ENCODE data around the gene CENPK.
A peak's percentile ranks its signal among the peaks of the same experiment; 100 is the strongest.
"Not testable (repeated sequence)": the region's sequence is repeated elsewhere in the genome, so short reads cannot be mapped to it uniquely, and the experiment has no call there.

Gene CENPK

DNA sequence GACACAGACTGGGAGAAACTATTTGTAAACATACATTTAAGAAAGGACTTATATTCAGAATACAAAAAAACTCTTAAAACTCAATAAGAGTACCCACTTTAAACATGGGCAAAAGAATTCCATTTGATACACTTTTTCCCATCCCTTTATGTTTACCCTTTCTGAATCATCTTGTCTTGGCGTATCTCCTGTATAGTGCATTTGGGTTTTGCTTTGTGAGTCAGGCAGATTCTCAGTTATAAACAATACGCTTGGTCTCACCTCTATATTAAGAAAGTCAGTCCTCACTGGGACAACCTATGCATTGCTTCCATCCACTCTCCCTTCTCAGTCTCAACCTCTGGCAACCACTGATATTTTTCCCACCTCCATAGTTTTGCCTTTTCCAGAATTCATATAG, 54.0 kb downstream of the CENPK start:
- TF ChIP-seq CTCF (IDR thresholded peaks at IDR 0.05; ENCODE audit: low read depth, low read length), result no peak
- no peak overlapping the region for H3K4me3 ChIP-seq (ENCODE audit: low read depth, low read length)

DNA sequence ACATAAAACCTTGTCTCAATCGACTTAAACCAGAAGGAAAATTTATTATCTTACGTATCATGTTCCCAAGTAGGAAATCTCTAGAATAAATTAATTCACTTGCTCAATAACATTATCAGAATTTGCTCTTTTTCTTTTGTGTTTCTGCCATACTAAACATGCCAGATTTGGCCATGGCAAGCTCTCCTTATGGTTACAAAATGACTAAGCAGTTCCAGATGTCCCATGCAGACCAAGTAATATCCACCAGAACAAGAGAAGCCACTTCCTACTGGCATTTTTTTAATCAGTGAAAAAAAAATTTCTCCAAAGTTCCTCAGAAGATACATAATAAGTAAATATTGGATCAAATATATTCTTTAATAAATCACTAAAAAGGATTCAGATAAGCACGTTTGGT, 56.0 kb downstream of the CENPK start:
- TF ChIP-seq CTCF (IDR thresholded peaks at IDR 0.05; ENCODE audit: low read depth, low read length), result no peak
- no peak overlapping the region for H3K4me3 ChIP-seq (ENCODE audit: low read depth, low read length)

- no peak for TF ChIP-seq CTCF (IDR thresholded peaks at IDR 0.05; ENCODE audit: low read depth, low read length)
- H3K4me3 ChIP-seq (ENCODE audit: low read depth, low read length), result no peak overlapping the region
Measured at GRCh38 chr5:65489119-65489518, 73.8 kb downstream of the CENPK start.

DNA sequence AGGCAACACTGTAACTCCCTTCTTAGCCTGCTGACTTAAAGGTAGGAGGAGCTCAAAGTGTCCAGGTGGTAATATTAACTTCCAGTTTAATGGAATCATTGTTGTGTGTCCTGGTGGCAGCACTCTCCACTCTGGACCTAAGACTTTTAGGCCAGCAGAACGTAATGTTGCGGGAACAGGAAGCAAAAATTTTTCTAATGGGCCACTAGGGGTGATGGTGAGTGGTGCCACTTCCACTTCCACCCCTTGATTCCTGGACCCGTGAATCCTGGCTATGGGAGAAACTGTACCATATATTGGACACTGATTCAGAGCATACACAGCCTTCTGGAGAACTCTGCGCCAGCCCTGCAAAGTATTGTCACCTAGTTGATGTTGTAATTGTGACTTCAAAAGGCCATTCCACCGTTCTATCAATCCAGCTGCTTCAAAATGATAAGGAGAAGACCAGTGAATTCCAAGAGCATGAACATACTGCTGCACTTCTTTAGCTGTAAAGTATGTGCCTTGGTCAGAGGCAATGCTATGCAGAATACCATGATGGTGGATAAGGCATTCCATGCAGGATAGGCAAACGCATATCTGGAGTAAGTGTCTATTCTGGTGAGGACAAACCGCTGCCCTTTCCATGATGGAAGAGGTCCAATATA, 74.8 kb downstream of the CENPK start:
- not testable (repeated sequence) for H3K4me3 ChIP-seq (ENCODE audit: low read depth, low read length)

DNA sequence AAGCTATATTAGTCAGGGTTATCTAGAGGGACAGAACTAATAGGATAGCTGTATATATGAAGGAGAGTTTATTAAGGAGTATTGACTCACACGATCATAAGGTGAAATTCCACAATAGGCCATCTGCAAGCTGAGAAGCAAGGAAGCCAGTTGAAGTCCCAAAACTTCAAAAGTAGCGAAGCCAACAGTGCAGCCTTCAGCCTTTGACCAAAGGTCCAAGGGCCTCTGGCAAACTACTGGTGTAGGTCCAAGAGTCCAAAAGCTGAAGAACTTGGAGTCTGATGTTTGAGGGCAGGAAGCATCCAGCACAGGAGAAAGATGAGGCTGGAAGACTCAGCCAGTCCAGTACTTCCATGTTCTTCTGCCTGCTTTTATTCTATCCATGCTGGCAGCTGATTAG, 76.2 kb downstream of the CENPK start:
- H3K4me3 ChIP-seq (ENCODE audit: low read depth, low read length), result not testable (repeated sequence)

- H3K4me3 ChIP-seq (ENCODE audit: low read depth, low read length), result no peak overlapping the region
- TF ChIP-seq CTCF (IDR thresholded peaks at IDR 0.05; ENCODE audit: low read depth, low read length), result no peak
Measured at GRCh38 chr5:65485405-65485804, 77.6 kb downstream of the CENPK start.

- peak; percentile 18; the same call in 1 of the 2 replicates for TF ChIP-seq CTCF (IDR thresholded peaks at IDR 0.05; ENCODE audit: low read depth, low read length)
- peak overlapping the region; percentile 84 for H3K4me3 ChIP-seq (ENCODE audit: low read depth, low read length)
Measured at GRCh38 chr5:65483546-65484346, 79.2 kb downstream of the CENPK start.

DNA sequence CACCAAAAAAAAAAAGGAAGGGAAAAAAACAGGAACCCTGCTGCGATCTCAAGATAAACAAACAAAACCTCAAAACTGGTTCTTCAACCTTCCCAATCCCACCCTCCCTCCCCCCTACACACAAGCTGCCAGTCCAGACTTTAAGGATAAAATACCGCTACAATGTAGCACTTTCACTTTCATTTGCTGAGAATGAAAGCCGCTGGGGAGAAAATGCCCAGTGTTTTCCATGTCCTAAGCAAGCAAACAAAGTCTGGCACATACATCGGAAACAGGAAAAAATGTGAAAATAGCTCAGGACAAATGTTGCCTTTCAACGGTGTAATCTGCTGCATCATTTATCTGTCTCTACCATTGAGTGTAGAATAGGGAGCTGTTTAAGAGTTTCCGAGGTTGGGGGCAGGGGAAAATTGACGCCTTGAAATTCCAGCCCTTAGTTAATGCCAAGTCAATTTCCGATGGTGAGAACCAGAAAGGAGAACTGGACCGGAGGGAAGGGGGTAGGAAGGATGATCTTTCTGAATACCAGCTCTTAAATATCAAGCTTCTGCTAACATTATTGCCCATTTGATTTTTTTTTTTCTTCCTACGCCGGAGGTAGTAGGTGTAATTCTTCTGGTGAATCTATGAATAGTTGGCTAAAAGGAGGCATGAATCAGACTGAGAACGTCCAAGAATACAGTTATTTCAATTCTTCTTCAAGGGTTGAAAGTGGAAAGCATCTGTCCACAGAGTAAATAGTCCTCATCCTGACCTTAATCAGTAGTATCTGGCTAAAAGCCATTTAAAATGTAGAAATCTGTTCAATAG, 80.0 kb downstream of the CENPK start:
- peak overlapping the region; percentile 84 for H3K4me3 ChIP-seq (ENCODE audit: low read depth, low read length)
- no peak for TF ChIP-seq CTCF (IDR thresholded peaks at IDR 0.05; ENCODE audit: low read depth, low read length)

All from WI38 (cell line).